A673 (cell line): ENCODE measurements around the gene PPP2R5A.
"Not testable (repeated sequence)": the region's sequence is repeated elsewhere in the genome, so short reads cannot be mapped to it uniquely, and the experiment has no call there.

ENCODE experiments used
- EZH2 ChIP-seq: fragments of 200-600 bp; sonication (generic); IDR thresholded peaks from 2 replicates; pipeline ENCODE4 v1.6.1; 2017; ENCODE audit warnings: borderline replicate concordance, low read depth, mild to moderate bottlenecking, mixed read lengths, antibody characterized with exemption, low read length; ENCODE audit not compliant: poor library complexity, severe bottlenecking
- TF ChIP-seq, protein P1 (sequence below): fragments of 300-800, 200-600 bp; sonication (generic); conservative IDR thresholded peaks from 2 replicates; pipeline ENCODE4 v1.5.1; 2017; ENCODE audit warnings: low read depth, mild to moderate bottlenecking, antibody characterized with exemption, low read length, moderate library complexity, mixed read lengths

- TF ChIP-seq, protein P1, sequence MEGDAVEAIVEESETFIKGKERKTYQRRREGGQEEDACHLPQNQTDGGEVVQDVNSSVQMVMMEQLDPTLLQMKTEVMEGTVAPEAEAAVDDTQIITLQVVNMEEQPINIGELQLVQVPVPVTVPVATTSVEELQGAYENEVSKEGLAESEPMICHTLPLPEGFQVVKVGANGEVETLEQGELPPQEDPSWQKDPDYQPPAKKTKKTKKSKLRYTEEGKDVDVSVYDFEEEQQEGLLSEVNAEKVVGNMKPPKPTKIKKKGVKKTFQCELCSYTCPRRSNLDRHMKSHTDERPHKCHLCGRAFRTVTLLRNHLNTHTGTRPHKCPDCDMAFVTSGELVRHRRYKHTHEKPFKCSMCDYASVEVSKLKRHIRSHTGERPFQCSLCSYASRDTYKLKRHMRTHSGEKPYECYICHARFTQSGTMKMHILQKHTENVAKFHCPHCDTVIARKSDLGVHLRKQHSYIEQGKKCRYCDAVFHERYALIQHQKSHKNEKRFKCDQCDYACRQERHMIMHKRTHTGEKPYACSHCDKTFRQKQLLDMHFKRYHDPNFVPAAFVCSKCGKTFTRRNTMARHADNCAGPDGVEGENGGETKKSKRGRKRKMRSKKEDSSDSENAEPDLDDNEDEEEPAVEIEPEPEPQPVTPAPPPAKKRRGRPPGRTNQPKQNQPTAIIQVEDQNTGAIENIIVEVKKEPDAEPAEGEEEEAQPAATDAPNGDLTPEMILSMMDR = not testable (repeated sequence)
- TF ChIP-seq EZH2 = not testable (repeated sequence)
Observed at GRCh38 chr1:212395678-212396437, 110.6 kb downstream of the PPP2R5A start.
